ENCODE results near the gene LGMN. TPM values are rescaled to one million over a fixed set of nuclear protein-coding genes. Genes with fewer than 3 reads are reported as not detected.

Gene LGMN
- total and polyA plus RNA-seq, 2 donors (not counting 1 experiment from before 2014, with no cell fraction given) = 17.6 to 21.1 TPM

DNA sequence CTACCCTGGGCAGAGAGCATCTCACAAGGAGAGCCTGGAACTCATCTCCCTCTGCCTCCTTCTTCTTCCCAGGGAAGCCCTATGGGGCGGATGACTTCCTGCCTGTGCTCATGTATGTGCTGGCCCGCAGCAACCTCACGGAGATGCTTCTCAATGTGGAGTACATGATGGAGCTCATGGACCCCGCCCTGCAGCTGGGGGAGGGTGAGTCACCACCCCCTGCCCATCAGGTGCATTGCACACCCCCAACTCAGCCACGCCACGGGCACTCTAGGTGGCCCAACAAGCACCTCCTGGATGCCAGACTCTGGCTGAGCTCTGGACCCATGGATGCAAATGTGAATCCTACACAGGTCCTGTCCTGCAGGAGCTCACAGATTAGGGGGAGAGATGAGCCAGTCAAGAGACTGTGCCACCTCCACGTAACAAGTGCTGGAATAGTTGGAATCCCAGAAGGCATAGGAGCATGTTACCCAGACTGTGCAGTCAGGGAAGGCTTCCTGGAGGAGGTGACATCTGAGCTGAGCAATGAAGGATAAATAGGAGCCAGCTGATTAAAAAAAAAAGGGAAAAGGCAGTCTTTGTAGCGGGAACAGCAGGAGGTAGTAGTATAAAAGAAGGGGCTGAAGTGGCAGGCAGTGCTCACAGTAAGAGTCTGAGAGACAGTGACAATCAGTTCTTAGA is 71.9 kb downstream of the LGMN start:
- no peaks in the 10 kb centered on the region for H3K27me3 ChIP-seq (replicated peaks in 1 of 4; ENCODE audit: control extremely low read depth in 1 of 4, control insufficient read depth in 3 of 4, insufficient read depth in 4 of 4, low read length in 3 of 4)
- peaks cover 0 to 81% of the 10 kb centered on the region in 2 experiments for H3K36me3 ChIP-seq (replicated peaks in 1 of 2; ENCODE audit: control extremely low read depth in 1 of 2, control insufficient read depth in 1 of 2, extremely low read depth in 1 of 2, insufficient read depth in 2 of 2, low read length in 1 of 2)
- H3K4me1 ChIP-seq (ENCODE audit: control insufficient read depth in 2 of 2, insufficient read depth in 2 of 2, low read length in 2 of 2) = peaks cover 49 to 54% of the 10 kb centered on the region in 2 donors
- intact Hi-C loops (cut with micrococcal nuclease) = loop anchor here (1.0 to 2.0 kb wide), 5 partner anchors 11 to 126 kb away; no protein-coding TSS in a partner anchor
- ChIA-PET CTCF (interaction anchor here (0.7 to 3.3 kb wide), 15 partner anchors 8 to 111 kb away, joined by 3 to 38 read pairs (median 5); no protein-coding TSS in a partner anchor), POLR2A (interaction anchor here (0.8 to 2.2 kb wide), 10 partner anchors 9 to 118 kb away, joined by 3 to 18 read pairs (median 4); partner anchors contain the start of genes GOLGA5 and LGMN)
- H3K27me3 Mint-ChIP-seq = no peaks in the 10 kb centered on the region
- H3K27ac Mint-ChIP-seq = peak overlapping the region; percentile 92
- TF ChIP-seq EZH2 (IDR thresholded peaks at IDR 0.05; ENCODE audit: borderline replicate concordance, insufficient read depth, low read depth, low read length, poor library complexity, severe bottlenecking) = no peak
- TF ChIP-seq, protein P1, sequence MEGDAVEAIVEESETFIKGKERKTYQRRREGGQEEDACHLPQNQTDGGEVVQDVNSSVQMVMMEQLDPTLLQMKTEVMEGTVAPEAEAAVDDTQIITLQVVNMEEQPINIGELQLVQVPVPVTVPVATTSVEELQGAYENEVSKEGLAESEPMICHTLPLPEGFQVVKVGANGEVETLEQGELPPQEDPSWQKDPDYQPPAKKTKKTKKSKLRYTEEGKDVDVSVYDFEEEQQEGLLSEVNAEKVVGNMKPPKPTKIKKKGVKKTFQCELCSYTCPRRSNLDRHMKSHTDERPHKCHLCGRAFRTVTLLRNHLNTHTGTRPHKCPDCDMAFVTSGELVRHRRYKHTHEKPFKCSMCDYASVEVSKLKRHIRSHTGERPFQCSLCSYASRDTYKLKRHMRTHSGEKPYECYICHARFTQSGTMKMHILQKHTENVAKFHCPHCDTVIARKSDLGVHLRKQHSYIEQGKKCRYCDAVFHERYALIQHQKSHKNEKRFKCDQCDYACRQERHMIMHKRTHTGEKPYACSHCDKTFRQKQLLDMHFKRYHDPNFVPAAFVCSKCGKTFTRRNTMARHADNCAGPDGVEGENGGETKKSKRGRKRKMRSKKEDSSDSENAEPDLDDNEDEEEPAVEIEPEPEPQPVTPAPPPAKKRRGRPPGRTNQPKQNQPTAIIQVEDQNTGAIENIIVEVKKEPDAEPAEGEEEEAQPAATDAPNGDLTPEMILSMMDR (IDR thresholded peaks at IDR 0.05) = no peak
- H3K27ac ChIP-seq (ENCODE audit: low read length in 2 of 2) = peak overlapping the region; percentile 43 to 77
- peaks cover 68% of the 10 kb centered on the region for H3K4me1 Mint-ChIP-seq
- H3K9me3 ChIP-seq (ENCODE audit: control extremely low read depth in 1 of 3, control insufficient read depth in 2 of 3, insufficient read depth in 1 of 3, low read length in 2 of 3) = peaks cover 0 to 20% (median 0%) of the 10 kb centered on the region in 3 donors
- peak overlapping the region; percentile 71 for H3K4me2 ChIP-seq (replicated peaks; ENCODE audit: low read depth, low read length, poor library complexity, severe bottlenecking)
- H3K79me2 ChIP-seq (ENCODE audit: control insufficient read depth, insufficient read depth, low read length) = peaks cover 63% of the 10 kb centered on the region
- H4K20me1 ChIP-seq (ENCODE audit: control insufficient read depth, insufficient read depth, low read length, poor library complexity, severe bottlenecking) = peaks cover 80% of the 10 kb centered on the region
- no peak overlapping the region for H2AFZ ChIP-seq (ENCODE audit: insufficient read depth, low read depth, low read length, poor library complexity, severe bottlenecking)
- peak overlapping the region in 1 of 5 experiments; percentile 33 for H3K4me3 ChIP-seq (ENCODE audit: control extremely low read depth in 1 of 5, extremely low read depth in 1 of 5, insufficient read depth in 1 of 5, low read depth in 2 of 5, low read length in 4 of 5)
- peak overlapping the region; percentile 79 for H3K4me3 Mint-ChIP-seq
- DNase-seq (no peak), ATAC-seq (ENCODE audit: low read depth) (no peak)
- H3K9ac ChIP-seq (ENCODE audit: low read length) = peak overlapping the region; percentile 54
- no peaks in the 10 kb centered on the region for H3K9me3 Mint-ChIP-seq (ENCODE audit: insufficient read depth)
- WGBS (ENCODE audit: insufficient coverage) = 62% methylated on average over 4 of the region's 8 CpGs

DNA sequence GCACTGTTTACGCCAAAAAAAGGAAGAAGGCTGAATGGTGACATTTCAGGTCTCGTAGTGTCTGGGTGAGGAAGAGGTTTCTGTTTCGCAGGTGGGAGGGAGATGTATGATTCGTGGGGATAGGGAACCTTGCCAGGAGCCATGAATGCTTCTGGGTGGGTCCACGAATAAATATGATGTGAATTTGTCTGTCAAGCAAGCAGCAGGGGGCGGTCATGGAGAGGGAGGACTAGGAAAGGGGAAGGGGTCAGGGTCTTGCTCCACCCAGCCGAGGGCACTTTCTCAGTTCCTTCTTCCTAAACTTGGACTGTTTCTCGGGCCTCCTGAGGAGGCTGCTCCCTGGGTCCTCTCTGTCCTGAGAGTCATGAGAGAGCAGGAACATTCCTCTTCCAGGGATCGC is 72.5 kb downstream of the LGMN start:
- Histone ChIP-seq H3K4me1 (ENCODE audit: control insufficient read depth in 2 of 2, insufficient read depth in 2 of 2, low read length in 2 of 2) (peaks cover 44 to 52% of the 10 kb centered on the region in 2 donors), H3K27ac (ENCODE audit: low read length in 2 of 2) (peak overlapping the region; percentile 43 to 77), H3K4me3 (ENCODE audit: control extremely low read depth in 1 of 5, extremely low read depth in 1 of 5, insufficient read depth in 1 of 5, low read depth in 2 of 5, low read length in 4 of 5) (peak overlapping the region in 1 of 5 experiments; percentile 33), H4K20me1 (ENCODE audit: control insufficient read depth, insufficient read depth, low read length, poor library complexity, severe bottlenecking) (peaks cover 81% of the 10 kb centered on the region), H3K36me3 (replicated peaks in 1 of 2; ENCODE audit: control extremely low read depth in 1 of 2, control insufficient read depth in 1 of 2, extremely low read depth in 1 of 2, insufficient read depth in 2 of 2, low read length in 1 of 2) (peaks cover 0 to 82% of the 10 kb centered on the region in 2 experiments), H3K27me3 (replicated peaks in 1 of 4; ENCODE audit: control extremely low read depth in 1 of 4, control insufficient read depth in 3 of 4, insufficient read depth in 4 of 4, low read length in 3 of 4) (no peaks in the 10 kb centered on the region), H3K9ac (ENCODE audit: low read length) (peak overlapping the region; percentile 54), H2AFZ (ENCODE audit: insufficient read depth, low read depth, low read length, poor library complexity, severe bottlenecking) (peak overlapping the region; percentile 9), H3K79me2 (ENCODE audit: control insufficient read depth, insufficient read depth, low read length) (peaks cover 63% of the 10 kb centered on the region), H3K4me2 (replicated peaks; ENCODE audit: low read depth, low read length, poor library complexity, severe bottlenecking) (peak overlapping the region; percentile 71), H3K9me3 (ENCODE audit: control extremely low read depth in 1 of 3, control insufficient read depth in 2 of 3, insufficient read depth in 1 of 3, low read length in 2 of 3) (peaks cover 0 to 20% (median 0%) of the 10 kb centered on the region in 3 donors)
- 20% methylated on average over 6 of the region's 9 CpGs for WGBS (ENCODE audit: insufficient coverage)
- no peak for TF ChIP-seq EZH2 (IDR thresholded peaks at IDR 0.05; ENCODE audit: borderline replicate concordance, insufficient read depth, low read depth, low read length, poor library complexity, severe bottlenecking)
- TF ChIP-seq, protein P1 (IDR thresholded peaks at IDR 0.05) = peak; percentile 20
- no peaks in the 10 kb centered on the region for H3K27me3 Mint-ChIP-seq
- CTCF ChIA-PET = interaction anchor here (0.7 to 3.3 kb wide), 7 partner anchors 22 to 111 kb away, joined by 3 to 38 read pairs (median 9); no protein-coding TSS in a partner anchor
- H3K9me3 Mint-ChIP-seq (ENCODE audit: insufficient read depth) = no peaks in the 10 kb centered on the region
- intact Hi-C loops (cut with micrococcal nuclease) = loop anchor here (2.0 kb wide), 1 partner anchor 125 kb away; no protein-coding TSS in a partner anchor
- POLR2A ChIA-PET = interaction anchor here (0.8 to 2.2 kb wide), 5 partner anchors 10 to 89 kb away, joined by 3 to 18 read pairs (median 7); partner anchors contain the start of gene LGMN
- ATAC-seq (ENCODE audit: low read depth) (no peak), DNase-seq (peak; percentile 43)
- peaks cover 67% of the 10 kb centered on the region for H3K4me1 Mint-ChIP-seq
- peak overlapping the region; percentile 92 for H3K27ac Mint-ChIP-seq
- H3K4me3 Mint-ChIP-seq = peak overlapping the region; percentile 79

Data from B cell (primary cell).